ENCODE measurements around the gene SGCE.

DNA sequence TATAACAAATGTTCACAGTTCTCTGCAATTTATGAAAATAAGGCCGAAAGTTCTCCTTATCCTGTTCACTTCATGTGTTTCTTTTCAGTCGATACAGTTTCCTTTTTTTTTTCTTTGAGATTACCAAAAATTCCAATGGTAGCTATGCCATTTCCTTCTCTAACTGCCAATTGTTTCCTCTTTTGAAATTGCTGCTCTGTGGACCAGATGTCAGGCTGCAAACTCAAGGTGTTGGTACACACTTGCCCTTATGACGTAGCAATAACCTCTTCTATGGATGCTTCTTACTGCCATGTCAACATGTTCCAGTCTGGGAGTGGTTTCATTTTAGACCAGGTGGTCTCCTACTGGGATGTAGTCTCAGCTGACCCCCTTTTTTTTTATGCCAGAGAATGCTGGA, 93.4 kb downstream of the SGCE start:
- TF ChIP-seq, protein P1, sequence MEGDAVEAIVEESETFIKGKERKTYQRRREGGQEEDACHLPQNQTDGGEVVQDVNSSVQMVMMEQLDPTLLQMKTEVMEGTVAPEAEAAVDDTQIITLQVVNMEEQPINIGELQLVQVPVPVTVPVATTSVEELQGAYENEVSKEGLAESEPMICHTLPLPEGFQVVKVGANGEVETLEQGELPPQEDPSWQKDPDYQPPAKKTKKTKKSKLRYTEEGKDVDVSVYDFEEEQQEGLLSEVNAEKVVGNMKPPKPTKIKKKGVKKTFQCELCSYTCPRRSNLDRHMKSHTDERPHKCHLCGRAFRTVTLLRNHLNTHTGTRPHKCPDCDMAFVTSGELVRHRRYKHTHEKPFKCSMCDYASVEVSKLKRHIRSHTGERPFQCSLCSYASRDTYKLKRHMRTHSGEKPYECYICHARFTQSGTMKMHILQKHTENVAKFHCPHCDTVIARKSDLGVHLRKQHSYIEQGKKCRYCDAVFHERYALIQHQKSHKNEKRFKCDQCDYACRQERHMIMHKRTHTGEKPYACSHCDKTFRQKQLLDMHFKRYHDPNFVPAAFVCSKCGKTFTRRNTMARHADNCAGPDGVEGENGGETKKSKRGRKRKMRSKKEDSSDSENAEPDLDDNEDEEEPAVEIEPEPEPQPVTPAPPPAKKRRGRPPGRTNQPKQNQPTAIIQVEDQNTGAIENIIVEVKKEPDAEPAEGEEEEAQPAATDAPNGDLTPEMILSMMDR (IDR thresholded peaks at IDR 0.05; ENCODE audit: low read depth, low read length, missing input control) = no peak
- TF ChIP-seq, protein P2, sequence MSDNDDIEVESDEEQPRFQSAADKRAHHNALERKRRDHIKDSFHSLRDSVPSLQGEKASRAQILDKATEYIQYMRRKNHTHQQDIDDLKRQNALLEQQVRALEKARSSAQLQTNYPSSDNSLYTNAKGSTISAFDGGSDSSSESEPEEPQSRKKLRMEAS (IDR thresholded peaks at IDR 0.05) = no peak
- TF ChIP-seq HNF4A (conservative IDR thresholded peaks at IDR 0.05) = no peak
- TF ChIP-seq, protein P3, sequence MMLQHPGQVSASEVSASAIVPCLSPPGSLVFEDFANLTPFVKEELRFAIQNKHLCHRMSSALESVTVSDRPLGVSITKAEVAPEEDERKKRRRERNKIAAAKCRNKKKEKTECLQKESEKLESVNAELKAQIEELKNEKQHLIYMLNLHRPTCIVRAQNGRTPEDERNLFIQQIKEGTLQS (IDR thresholded peaks at IDR 0.05) = no peak
